Right atrium auricular region (tissue), 2 donors: ENCODE data around the gene LAP3. TPM values are rescaled to one million over a fixed set of nuclear protein-coding genes. Genes with fewer than 3 reads are reported as not detected.

Experiments used
- DNase-seq: peaks from one replicate; pipeline ENCODE4 v3.0.0-alpha.2; 2019; ENCODE audit warnings: low spot score
- H3K27ac ChIP-seq, 2 donors: fragments of 200-600 bp; sonication (generic); 1 replicate in 1 of 2; 2 replicates in 1 of 2; pipeline ENCODE4 v1.5.1; 2016 to 2019
- H3K27me3 ChIP-seq, 2 donors: fragments of 200-600 bp; sonication (generic); one replicate each; pipeline versions ENCODE4 v1.5.1 to v1.6.0; 2017 to 2019
- H3K36me3 ChIP-seq: fragments of 200-600 bp; sonication (generic); one replicate; pipeline ENCODE4 v1.5.1; 2016
- H3K4me1 ChIP-seq, 2 donors: fragments of 200-600 bp; sonication (generic); one replicate each; pipeline versions ENCODE4 v1.5.1 to v1.6.0; 2017 to 2019
- H3K4me3 ChIP-seq, 2 donors: fragments of 200-600 bp; sonication (generic); 1 replicate in 1 of 2; 2 replicates in 1 of 2; pipeline ENCODE4 v1.5.1; 2017 to 2019; ENCODE audit warnings: mild to moderate bottlenecking in 1 of 2, moderate library complexity in 1 of 2
- H3K9me3 ChIP-seq, 2 donors: fragments of 200-600 bp; sonication (generic); one replicate each; pipeline ENCODE4 v1.5.1; 2019
- total RNA-seq, 2 donors: library from RNA; depleted of rRNA; stranded (reverse); fragments of >200 nt; gene quantifications; one replicate each; pipeline ENCODE4 v1.1.0, GENCODE V29; 2016
- TF ChIP-seq, protein P1 (sequence below), 2 donors: fragments of 200-600 bp; sonication (generic); IDR thresholded peaks; one replicate each; pipeline ENCODE4 v1.5.1; 2019; ENCODE audit warnings: antibody characterized with exemption in 2 of 2

Gene LAP3
- total RNA-seq, 2 donors from 2014 or later, result 35.5 to 67.2 TPM

DNA sequence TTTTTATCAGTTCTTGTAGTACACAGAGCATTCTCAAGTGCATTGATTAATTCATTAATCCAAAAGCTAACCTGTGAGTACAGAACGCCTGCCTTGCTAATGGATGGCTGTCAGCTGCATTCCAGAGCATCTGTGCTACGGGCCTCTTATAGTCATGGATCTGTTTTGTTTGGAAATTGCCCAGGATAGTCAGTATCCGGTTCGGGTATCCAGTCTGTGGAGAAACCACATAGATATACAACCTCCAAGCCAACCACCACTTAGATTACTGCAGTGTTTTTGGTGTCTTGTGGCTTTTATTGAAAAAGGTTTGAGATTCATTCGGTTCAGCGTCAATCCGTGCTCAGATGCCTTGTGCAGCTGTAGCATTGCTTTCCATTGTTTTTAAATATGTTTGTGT, 4.0 kb downstream of the LAP3 start:
- TF ChIP-seq, protein P1, sequence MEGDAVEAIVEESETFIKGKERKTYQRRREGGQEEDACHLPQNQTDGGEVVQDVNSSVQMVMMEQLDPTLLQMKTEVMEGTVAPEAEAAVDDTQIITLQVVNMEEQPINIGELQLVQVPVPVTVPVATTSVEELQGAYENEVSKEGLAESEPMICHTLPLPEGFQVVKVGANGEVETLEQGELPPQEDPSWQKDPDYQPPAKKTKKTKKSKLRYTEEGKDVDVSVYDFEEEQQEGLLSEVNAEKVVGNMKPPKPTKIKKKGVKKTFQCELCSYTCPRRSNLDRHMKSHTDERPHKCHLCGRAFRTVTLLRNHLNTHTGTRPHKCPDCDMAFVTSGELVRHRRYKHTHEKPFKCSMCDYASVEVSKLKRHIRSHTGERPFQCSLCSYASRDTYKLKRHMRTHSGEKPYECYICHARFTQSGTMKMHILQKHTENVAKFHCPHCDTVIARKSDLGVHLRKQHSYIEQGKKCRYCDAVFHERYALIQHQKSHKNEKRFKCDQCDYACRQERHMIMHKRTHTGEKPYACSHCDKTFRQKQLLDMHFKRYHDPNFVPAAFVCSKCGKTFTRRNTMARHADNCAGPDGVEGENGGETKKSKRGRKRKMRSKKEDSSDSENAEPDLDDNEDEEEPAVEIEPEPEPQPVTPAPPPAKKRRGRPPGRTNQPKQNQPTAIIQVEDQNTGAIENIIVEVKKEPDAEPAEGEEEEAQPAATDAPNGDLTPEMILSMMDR (IDR thresholded peaks at IDR 0.05), result no peak
- H3K4me1 ChIP-seq, result peaks cover 0 to 36% of the 10 kb centered on the region in 2 donors

DNA sequence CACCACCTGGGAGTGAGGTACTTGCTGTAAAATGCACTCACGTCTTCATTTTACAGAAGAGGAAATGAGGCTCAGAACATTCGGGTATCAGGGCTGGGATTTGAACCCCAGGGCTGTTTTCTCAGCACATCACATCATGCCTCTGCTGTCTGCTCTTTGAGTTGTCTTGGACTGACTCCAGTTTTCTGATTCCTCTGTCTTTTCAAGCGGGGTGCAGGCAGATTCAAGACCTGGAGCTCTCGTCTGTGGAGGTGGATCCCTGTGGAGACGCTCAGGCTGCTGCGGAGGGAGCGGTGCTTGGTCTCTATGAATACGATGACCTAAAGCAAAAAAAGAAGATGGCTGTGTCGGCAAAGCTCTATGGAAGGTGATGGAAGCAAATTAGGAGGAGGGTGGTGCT, 6.3 kb downstream of the LAP3 start:
- no peak for DNase-seq
- Histone ChIP-seq H3K4me3 (no peak overlapping the region), H3K9me3 (no peaks in the 10 kb centered on the region), H3K4me1 (peaks cover 0 to 25% of the 10 kb centered on the region in 2 donors), H3K27ac (no peak overlapping the region), H3K27me3 (no peaks in the 10 kb centered on the region), H3K36me3 (peaks cover 66% of the 10 kb centered on the region)
- TF ChIP-seq, protein P1 (IDR thresholded peaks at IDR 0.05), result no peak

More for the DNA sequence above, 4.0 kb downstream of the LAP3 start:
- peaks cover 48% of the 10 kb centered on the region for H3K36me3 ChIP-seq
- no peak overlapping the region for H3K4me3 ChIP-seq
- H3K27ac ChIP-seq, result peak overlapping the region; percentile 20 to 48
- H3K27me3 ChIP-seq, result no peaks in the 10 kb centered on the region
- no peaks in the 10 kb centered on the region for H3K9me3 ChIP-seq
- DNase-seq, result no peak

DNA sequence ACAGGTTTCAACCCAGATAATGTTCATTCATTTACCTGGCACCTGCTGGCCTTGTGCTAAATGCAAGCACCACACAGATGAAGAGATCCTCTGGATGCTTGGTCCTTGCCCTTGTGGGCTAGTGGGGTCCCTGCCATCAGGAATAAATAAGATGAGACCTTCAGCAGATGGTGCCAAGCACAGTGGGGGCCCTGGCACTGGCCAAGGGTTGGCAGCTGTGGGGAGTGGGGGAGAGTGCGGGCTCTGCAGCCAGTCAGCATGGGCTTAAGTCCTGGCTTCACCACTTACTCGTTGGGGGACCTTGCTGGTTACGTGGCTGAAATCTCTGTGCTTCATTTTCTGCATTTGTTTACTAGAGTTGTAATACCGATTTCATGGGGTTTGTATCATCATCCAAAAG, 6.9 kb downstream of the LAP3 start:
- Histone ChIP-seq H3K27ac (no peak overlapping the region), H3K27me3 (no peaks in the 10 kb centered on the region), H3K36me3 (peaks cover 72% of the 10 kb centered on the region), H3K9me3 (no peaks in the 10 kb centered on the region), H3K4me1 (peaks cover 0 to 19% of the 10 kb centered on the region in 2 donors), H3K4me3 (no peak overlapping the region)
- TF ChIP-seq, protein P1 (IDR thresholded peaks at IDR 0.05), result no peak
- DNase-seq, result no peak

DNA sequence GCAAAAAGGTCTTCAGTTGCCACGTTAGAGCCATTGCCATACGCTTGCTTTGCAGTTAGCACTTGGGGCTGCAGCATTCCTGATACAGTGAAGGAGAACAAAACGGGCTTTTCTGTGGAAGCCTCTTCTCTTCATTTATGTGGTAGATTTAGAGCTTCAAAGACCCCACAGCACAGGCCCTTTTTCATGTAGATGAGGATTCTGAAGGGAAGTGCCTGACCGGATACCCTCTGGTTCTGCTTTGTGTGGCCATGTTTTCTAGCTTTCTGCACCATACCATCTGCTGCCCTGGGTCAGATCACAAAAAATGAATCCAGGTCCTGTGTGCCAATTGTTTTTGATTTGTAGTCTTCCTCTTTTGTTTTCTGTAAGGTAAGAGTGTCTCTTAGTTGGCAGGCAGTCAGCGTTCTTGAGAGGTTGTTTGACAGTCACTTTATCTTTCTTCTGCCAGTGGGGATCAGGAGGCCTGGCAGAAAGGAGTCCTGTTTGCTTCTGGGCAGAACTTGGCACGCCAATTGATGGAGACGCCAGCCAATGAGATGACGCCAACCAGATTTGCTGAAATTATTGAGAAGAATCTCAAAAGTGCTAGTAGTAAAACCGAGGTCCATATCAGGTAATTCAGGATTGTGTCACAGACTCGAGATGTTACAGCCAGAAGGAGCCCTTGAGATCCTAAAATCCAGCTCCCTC, 7.7 kb downstream of the LAP3 start:
- TF ChIP-seq, protein P1 (IDR thresholded peaks at IDR 0.05), result no peak
- Histone ChIP-seq H3K36me3 (peaks cover 80% of the 10 kb centered on the region), H3K9me3 (no peaks in the 10 kb centered on the region), H3K4me3 (no peak overlapping the region), H3K27ac (no peak overlapping the region), H3K4me1 (peaks cover 0 to 15% of the 10 kb centered on the region in 2 donors), H3K27me3 (no peaks in the 10 kb centered on the region)
- no peak for DNase-seq

DNA sequence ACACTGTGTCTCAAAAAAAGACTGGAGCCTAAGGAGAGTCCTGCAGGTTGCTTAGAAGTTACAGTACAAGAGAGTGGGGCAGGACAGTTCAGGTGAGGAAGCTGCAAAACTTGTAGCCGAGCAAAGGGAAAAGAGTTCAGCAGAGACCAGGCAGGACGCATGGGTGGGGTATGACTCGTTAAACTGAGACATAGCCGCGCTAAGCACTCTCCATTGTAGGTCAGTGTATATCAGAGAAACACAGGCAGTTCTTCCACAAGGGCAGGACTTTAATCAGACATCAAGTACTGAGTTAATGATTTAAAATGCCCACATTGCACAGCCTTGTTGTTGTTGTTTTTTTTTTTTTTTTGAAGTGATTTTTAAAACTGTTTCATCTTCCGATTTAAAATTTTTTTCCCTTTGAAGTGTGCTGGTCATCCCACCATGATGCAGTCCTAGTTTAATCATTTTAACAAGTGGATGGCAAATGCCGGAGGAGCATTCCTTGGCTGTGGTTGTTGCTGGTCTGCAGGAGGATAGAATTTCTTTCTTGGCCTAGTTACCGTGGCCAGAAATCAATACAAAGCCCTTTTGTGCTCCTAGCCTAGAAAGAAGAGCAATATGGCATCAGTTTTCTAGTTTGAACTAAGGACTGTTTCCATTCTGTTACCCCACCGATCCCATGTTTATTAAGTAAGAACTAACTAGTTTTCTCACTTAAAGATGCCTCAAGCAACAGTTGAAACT, 10.3 kb downstream of the LAP3 start:
- Histone ChIP-seq H3K4me3 (no peak overlapping the region), H3K27ac (no peak overlapping the region), H3K27me3 (no peaks in the 10 kb centered on the region), H3K36me3 (peaks cover 87% of the 10 kb centered on the region), H3K4me1 (no peaks in the 10 kb centered on the region), H3K9me3 (no peaks in the 10 kb centered on the region)
- TF ChIP-seq, protein P1 (IDR thresholded peaks at IDR 0.05), result no peak
- no peak for DNase-seq
